Left renal pelvis (tissue), 4 donors: Measurements from ENCODE around the gene RDH8. TPM values are rescaled to one million over a fixed set of nuclear protein-coding genes. Genes with fewer than 3 reads are reported as not detected.
"Not testable (repeated sequence)": the region's sequence is repeated elsewhere in the genome, so short reads cannot be mapped to it uniquely, and the experiment has no call there.

Experiments
- DNase-seq, 4 donors: peaks; one replicate each; pipeline ENCODE4 v3.0.0-alpha.2; 2013; ENCODE audit warnings: low read depth in 4 of 4, low spot score in 3 of 4
- polyA plus RNA-seq, 4 donors: library from polyadenylated mRNA; unstranded; fragments of 120-200 nt; gene quantifications; one replicate each; pipeline ENCODE4 v1.2.1, GENCODE V29; 2013; ENCODE audit not compliant: insufficient read length in 4 of 4

RDH8 gene
- polyA plus RNA-seq, 4 donors: not detected

DNA sequence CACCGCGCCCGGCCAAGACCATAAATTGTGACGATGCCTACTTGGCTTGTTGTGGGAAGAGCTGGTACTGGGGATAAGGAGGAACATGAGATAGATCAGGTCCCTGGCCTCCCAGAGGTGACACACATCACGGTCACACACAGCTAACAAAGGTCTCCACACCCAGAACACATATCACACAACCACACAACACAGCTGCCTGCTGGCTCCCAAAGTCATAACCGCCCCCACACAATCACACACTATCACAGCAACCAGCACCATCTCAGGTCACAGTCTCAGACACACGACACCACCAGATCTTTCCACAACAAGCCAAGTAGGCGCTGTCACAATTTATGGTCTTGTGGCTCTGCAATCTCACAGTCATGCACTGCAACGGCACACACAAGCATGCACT, 8.7 kb upstream of the RDH8 start:
- DNase-seq: no peak

DNA sequence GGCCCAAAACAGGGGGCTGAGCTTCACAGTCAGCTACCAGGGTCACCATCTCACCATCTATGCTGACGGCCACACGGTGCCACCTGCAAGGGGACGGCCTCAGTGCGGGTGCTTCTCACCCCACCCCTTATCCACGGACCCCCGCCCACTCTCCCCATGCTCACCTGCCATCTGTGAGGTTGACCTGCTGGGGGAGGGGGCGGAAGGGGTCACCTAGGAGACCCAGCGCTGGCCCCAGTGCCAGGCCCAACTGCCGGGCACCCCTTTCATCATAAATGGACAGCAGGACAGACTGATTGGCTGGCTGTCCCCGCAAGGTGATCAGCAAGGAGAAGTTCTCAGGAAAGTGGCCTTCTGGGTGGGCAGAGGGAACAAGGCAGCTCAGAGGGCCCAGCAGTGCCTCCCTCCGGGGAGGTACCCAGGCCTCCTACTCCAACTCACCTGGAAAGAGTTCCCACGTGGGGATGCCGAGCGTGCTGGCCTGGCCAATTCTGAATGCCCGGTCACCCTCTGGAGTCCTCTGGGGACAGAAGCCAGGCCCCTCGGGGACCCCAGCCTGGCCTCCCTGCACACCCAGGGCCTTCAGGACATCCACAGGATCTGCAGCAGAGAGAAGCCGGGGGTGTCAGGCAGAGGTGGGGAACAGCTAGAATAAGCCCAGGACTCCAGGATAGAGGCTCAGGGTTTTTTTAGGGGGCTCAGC, 7.5 kb upstream of the RDH8 start:
- DNase-seq: no peak

DNA sequence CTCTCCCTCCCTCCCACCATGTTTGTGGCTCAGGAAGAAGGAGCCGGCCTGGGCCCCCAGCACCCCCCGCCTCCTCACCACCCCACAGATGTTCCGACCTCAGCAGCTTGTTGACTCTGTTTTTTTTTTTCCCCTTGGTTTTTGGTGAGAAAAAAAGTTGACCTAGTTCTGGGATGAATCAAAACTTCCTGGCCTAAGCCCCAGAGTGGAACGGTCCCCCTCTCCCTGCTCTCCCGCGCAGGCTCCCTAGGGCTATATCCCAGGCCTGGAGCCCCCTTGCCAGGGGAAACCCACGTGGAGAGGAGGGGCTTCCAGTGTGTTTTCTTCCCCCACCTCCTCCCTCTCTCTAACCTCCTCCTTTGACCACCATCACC, 7.0 kb upstream of the RDH8 start:
- no peak for DNase-seq

DNA sequence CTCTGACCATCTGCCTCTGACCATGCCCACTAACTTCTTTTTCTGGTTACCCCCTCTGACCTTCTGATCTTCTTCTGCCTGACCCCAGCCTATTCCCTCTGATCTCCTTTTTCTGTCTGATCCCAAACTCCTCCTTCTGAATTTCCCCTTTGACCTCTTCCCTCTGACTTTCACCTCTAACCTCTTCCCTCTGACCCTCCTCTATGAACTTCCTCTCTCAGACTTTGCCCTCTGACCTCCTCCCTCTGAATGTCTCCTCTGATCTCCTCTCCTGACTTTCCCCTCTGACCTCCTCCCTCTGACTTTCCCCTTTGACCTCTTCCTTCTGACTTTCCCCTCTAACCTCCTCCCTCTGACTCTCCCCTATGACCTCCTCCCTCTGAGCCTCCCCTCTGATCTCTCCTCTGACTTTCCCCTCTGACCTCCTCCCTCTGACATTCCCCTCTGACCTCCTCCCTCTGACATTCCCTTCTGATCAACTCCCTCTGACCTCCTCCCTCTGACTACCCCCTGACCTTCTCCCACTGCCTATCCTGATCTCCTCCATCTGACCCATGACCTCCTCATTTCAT, 6.4 kb upstream of the RDH8 start:
- DNase-seq: no peak

DNA sequence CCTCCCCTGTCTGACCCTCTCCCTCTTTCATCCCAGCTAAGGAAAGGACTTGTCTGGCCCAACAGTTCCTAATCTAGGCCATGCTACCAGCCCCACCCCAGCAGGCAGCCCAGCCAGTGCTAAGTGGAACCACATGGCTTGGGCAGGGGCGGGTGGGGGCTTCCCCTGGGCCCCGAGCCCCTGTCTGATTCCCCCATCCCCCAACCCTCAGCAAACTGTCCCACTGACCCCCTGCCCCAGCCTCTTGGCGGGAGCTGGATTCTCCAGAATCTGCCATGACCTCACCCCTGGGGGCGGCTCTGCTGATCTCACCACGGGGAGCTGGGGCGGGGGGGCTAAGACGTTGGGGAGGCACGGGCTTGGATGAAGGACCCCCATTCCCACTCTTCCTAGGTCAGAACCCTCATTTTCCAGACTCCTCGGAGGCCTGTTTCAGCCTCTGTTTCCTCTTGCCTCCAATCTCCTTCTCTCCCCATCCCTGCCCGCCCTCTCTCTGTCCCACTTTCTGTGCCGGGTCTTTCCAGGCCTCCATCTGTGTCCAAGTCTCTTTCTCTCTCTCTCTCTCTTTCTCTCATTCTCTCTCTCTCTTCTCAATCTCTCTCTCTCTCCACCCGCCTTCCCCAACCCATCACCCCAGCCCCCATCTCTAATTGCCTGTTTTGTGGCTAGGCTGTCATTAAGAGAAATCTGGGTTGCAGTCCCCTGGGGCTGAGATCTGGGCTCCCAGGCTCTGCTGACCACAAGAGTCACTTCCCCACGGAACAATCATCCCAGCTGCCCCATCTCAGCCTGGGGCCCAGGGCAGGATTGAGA, 5.7 kb upstream of the RDH8 start:
- DNase-seq: no peak

DNA sequence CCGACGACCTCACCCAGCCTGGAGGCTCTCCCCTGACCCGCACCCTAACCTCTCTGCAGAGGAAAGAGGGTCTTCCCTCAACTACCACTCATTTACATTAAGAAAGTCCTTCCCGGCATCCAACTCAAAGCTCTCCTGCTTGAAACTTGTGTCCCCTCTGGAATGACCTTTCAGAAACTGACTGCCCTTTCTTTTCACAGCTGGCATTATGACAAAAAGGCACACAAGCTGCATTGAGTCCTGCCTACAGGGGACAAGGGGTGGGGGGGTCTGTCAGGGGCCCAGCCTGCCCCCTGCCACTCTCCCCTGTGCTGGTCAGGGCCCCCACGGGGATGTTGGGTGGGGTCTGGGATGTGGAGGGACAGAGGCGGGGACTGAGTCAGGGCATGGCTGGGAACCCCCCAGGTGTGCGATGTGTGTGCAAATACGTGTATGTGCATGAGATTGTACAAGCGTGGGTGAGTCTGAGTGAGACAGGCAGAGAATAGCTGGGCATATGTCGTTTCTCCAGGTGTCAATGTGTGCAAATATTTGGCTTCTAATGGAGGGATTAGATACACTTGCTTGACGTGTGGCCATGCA, 5.0 kb upstream of the RDH8 start:
- no peak for DNase-seq

DNA sequence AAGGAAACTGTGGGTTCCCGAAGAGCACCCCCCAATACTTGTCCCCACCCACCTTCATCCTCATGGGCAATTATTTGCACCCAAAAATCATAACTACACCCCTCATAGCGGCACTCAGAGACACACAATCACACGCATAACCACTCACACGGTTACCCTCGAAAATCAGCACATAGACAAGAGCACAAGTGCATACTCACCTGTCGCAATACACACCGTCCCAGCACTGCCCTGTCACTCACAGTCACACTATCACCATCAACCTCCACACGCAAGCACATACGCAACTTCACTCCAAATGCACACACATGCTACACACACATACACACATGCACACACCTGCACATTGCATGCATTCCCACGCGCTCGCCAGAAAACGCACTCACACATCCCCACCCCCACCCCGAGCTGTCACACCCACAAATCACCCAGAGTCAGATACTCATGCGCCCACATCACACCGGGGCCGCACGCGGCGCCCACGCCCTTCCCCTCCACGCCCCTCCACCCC, 3.5 kb upstream of the RDH8 start:
- no peak for DNase-seq

DNA sequence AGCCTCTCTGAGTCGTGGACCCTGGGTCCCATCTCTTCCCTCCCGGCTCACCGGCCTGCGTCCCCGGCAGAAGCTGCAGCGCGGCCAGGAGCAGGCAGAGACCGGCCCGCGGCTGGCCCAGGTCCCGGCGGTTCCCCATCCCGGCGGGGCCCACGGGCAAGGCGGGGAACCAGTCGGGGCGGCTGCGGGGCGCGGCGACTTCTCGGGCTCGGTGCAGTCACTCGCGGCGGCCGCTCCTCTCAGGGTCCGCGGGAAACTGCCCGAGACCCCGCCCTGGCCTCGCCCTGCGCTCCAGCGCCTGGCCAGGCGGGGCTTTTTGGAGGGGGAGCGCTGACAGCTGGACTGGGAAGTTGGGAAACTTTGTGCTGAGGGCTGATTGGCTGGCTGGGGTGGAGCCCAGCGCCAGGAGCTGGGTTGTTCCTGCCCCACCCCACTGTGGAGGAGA, 3.0 kb upstream of the RDH8 start, which contains the start of gene COL5A3:
COL5A3 (minus strand) TSS at position 258 of the 445 bp plus-strand sequence; CDS start at position 139, 119 bp downstream.
- no peak for DNase-seq

DNA sequence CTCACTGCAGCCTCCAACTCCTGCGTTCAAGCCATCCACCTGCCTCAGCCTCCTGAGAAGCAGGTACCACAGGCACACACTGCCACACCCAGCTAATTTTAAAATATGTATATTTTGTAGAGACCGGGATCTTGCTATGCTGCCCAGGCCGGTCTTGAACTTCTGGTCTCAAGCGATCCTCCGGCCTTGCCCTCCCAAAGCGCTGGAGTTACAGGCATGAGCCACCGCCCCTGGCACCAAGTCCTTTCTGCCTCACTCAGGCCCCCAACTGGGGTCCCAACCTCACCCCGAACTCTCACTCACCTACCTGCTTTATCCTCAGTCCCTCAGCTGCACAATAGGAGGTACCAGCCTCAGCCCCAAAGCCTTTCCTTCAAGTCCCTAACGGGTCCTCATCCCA, 2.3 kb upstream of the RDH8 start:
- DNase-seq: no peak

DNA sequence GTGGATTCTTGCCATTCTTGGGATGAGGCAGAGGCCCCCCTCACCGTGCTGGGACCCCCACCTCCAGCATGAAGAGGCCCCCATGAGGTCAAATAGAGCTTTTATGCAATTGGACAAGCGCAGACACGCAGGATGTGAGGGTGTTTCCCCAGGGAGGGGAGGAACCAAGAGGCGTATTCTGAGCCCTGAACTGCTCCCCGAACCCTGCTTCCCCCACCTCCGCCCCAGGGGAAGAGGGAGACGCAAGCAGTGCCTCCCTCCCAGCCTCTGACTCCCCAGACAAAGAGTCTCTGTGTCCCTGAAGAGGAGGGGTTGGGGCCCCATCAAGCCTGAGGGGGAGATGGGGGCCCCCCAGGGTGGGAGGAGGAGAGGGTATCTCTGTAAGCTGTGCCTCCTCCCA, 1.3 kb upstream of the RDH8 start:
- DNase-seq: no peak

DNA sequence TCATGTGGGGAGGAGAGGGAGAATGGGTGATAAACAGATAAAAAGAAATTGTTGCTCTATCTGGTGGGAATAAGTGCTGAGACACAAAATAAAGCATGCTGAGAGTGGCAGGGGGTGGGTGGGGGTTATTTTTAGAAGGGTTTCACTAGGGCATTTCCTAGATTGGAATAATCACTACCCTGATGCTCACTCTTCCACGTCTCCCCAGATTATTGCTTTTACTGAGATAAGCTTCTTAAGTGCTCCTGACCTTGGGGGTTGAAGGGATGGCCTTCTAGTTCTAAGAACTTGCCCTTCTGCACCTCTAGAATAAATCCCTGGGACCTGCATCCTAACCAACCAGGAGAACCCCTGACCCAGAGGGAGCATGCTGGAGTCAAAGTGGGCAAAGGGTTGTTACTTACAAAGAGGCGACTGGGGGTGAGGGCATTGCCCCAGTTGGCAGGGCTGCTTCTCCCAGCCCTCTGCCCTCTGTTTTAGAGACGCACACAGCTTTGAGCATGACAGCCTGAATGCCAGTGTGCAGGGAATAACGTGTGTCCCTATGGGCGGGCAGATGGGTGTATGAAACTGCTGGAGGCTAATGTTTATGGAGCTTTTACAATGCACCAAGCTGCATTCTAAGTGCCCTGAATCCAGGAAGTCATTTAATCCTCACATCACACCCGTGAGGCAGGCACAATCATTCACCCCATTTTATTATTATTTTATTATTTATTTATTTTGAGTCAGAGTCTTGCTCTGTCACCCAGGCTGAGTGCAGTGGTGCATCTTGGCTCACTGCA, 743 bp downstream of the RDH8 start:
- no peak for DNase-seq

DNA sequence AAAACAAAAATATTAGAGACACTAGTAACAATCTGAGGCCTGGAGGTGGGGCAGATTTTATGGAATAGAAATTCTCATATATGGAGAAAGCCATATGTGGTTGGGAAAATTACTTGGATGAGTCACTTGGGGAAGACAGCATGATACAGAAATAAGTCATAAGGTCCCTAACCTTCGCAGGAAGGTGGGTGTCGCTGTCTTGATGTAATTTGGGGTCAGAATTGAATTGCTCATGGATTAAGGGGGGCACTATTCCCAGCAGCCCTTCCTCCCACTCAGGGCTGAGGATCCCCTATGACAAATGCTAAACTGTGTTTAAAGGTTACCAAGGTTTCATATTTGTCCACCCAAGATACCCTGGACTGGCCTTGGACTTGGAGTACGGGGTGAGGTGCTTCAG, 5.0 kb downstream of the RDH8 start:
- no peak for DNase-seq

DNA sequence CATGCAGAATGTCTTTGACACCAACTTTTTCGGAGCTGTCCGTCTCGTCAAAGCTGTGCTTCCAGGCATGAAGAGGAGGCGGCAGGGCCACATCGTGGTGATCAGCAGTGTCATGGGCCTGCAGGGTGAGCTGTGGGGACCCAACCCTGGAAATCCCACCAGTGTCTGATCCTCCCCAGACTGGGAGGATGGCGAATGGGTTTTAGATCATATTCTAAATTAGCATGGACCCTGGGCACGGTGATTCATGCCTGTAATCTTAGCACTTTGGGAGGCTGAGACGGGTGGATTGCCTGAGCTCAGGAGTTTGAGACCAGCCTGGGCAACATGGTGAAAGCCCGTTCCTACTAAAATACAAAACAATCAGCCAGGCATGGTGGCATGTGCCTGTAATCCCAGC, 5.5 kb downstream of the RDH8 start:
- no peak for DNase-seq

DNA sequence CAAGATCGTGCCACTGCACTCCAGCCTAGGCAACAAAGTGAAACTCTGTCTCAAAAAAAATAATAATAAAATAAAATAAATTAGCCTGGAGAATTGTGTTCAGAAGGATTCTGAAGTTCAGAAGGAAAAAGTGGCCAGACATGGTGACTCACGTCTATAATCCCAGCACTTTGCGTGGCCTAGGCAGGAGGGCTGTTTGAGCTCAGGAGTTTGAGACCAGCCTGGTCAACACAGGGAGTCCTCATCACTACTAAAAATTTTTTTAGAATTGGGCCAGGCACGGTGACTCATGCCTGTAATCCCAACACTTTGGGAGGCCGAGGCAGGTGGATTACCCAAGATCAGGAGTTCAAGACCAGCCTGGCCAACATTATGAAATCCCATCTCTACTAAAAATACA, 6.0 kb downstream of the RDH8 start:
- no peak for DNase-seq

DNA sequence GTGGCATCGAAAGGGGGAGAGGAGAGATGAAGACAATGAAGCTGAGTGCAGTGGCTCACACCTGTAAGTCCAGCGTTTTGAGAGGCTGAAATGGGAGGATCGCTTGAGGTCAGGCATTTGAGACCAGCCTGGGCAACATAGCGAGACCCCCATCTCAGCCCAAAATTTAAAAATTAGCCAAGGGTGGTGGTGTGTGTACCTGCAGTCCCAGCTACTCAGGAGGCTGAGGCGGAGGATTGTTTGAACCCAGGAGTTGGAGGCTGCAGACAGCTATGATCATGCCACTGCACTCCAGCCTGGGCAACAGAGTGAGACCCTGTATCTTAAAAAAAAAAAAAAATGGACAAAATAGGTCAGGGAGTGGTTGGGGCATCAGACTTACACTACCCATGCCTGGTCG, 7.6 kb downstream of the RDH8 start:
- DNase-seq: no peak

DNA sequence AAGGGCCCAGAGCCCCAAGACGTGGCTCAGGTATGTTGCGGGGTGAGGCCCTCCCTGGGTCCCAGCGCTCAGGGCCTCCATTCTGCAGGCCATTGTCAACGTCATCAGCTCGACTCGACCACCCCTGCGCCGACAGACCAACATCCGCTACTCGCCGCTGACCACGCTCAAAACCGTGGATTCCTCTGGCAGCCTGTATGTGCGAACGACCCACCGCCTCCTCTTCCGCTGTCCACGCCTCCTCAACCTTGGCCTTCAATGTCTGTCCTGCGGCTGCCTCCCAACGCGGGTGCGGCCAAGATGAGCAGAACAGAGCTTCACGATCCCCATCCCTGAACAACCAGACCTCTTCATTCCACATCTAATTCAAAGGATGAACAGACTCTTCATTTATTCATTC, 8.2 kb downstream of the RDH8 start:
- no peak for DNase-seq

DNA sequence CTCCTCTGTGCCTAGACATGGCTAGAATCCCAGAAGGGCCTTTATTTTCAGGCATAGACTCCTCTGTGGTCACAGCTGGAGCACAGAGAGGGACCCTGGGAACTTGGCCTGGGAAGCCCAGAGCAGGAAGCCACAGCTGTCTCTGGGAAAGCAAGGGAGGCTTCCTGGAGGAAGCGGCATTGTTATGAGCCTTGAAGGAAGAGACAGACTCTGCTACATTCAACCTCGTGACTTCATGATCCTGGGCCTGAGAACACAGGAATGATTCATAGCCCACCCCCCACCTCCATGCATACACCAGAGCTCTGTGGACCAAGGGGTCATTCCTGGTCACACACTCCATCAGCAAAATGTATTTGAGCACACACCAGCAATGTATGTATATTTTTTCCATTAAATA, 8.6 kb downstream of the RDH8 start:
- no peak for DNase-seq

DNA sequence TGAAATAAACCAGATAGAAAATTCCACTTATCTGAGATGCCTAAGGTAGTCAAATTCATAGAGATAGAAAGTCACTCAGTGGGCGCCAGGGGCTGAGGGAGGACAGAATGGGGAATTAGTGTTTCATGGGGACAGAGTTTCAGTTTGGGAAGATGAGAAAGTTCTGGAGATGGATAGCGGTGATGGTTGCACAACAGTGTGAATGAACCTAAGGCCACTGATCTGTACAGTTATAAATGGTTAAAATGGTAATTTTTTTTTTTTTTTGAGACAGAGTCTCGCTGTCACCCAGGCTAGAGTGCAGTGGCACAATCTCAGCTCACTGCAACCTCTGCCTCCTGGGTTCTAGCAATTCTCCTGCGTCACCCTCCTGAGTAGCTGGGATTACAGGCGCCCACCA, 9.8 kb downstream of the RDH8 start:
- not testable (repeated sequence) for DNase-seq

DNA sequence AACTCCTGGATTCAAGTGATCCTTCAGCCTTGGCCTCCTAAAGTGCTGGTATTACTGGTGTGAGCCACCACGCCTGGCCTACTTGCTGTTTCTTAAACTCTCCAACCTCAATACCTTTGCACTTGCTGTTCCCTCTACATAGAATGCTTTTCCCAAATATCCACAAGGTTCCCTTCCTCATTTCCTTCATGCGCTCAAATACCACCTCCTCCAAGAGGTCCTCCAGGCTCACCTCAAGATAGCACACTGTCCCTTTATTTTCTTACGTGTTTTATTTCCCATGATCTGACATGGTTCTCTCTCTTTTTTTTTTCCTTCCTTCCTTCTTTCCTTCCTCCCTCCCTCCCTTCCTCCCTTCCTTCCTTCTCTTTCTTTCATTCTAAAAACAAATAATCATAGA, 13.5 kb downstream of the RDH8 start:
- DNase-seq: no peak

DNA sequence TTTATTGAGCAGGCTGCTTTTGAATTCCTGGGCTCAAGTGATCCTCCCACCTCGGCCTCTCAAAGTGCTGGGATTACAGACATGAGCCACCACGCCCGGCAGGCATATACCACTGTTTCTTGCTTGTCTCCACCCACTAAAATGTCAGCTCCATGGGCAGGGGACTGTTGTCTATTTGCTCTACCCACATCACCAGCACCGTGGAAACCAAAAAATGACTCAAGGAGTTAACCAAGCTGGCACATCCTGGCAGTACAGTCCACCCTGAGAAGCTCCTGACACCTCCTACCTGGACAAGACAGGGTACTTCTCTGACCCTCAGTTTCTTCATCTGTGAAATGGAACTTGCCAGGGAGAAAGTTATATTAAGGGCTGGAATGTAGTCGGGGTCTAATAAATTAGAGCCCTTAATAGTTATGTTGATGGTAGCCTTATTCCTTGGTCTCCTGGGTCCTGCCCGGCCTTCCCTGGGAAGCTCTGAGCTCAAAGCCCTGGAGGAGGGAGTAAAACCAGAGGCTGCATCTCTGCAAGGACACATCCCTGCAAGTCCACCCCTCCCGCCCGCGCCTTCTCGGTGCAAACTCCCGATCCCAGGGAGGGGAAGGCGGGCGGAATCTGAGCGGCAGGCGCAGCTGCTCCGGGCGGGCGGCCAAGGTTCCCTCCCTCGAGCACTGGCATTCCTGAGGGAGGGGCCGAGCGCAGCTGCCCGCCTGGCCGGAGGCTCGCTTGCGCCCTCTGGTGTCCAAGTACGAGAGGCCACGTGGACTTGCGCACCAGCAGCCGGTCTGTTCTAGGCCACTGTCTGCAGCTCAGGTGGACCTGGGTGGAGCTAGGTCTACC, 14.1 kb downstream of the RDH8 start:
- peak; percentile 78 to 89 (median 82) for DNase-seq
